Adrenal gland (tissue), 12 donors: ENCODE data around the gene INCA1. TPM values are rescaled to one million over a fixed set of nuclear protein-coding genes. Genes with fewer than 3 reads are reported as not detected.
A peak's percentile ranks its signal among the peaks of the same experiment; 100 is the strongest.

Source experiments
- DNase-seq, 7 donors: peaks; one replicate each; pipeline ENCODE4 v3.0.0-alpha.2; 2019 to 2020
- H3K27ac ChIP-seq, 5 donors: fragments of 200-600 bp; sonication (generic) in 4 of 5; 1 replicate in 3 of 5; 2 replicates in 2 of 5; pipeline versions ENCODE4 v1.5.1 to v1.8.0; 2016 to 2020; ENCODE audit warnings: mild to moderate bottlenecking in 1 of 5
- H3K27me3 ChIP-seq: fragments of 200-600 bp; 2 replicates; pipeline ENCODE4 v1.8.0; 2021
- H3K36me3 ChIP-seq, 2 donors: fragments of 200-600 bp; replicated peaks in 1 of 2; 1 replicate in 1 of 2; 2 replicates in 1 of 2; pipeline versions ENCODE4 v1.5.1 to v1.8.0; 2018 to 2022
- H3K4me1 ChIP-seq, 2 donors: fragments of 200-600 bp; replicated peaks in 1 of 2; 1 replicate in 1 of 2; 2 replicates in 1 of 2; pipeline versions ENCODE4 v1.5.1 to v1.8.0; 2018 to 2021
- H3K4me3 ChIP-seq, 4 donors: fragments of 200-600 bp; sonication (generic) in 3 of 4; one replicate each; pipeline ENCODE4 v1.5.1; 2016 to 2018
- H3K9me3 ChIP-seq, 3 donors: fragments of 200-600 bp; sonication (generic) in 1 of 3; replicated peaks in 1 of 3; 1 replicate in 2 of 3; 2 replicates in 1 of 3; pipeline versions ENCODE4 v1.5.1 to v1.8.0; 2016 to 2021
- POLR2A ChIP-seq, 2 donors: fragments of 450-650 bp; IDR thresholded peaks; one replicate each; pipeline ENCODE4 v1.6.1; 2017; ENCODE audit warnings: antibody characterized with exemption in 2 of 2, mild to moderate bottlenecking in 2 of 2, moderate library complexity in 1 of 2
- WGBS, 4 donors: extraction: QIAGEN DNeasy Blood & Tissue Kit in 2 of 4; methylation state at CpG; one replicate each; pipeline versions ENCODE4 v1.1.5 to v1.1.7; 2013 to 2017; 5-methylcytosine and 5-hydroxymethylcytosine counted together
- intact Hi-C, 2 donors: fragments of 100-400 bp; cut with DNase I; formaldehyde crosslinking; loops; one replicate each; pipeline versions ENCODE4 v1.14.1 to v1.15.0; 2022 to 2023
- polyA plus RNA-seq, 3 donors: library from polyadenylated mRNA; stranded (reverse); fragments of 200-250 nt in 2 of 3; fragments of 350-450 nt in 1 of 3; fragmentation: Illumina TruSeq in 1 of 3; extraction: RNeasy Lipid Tissue Mini Kit (QIAGEN cat#74804) in 1 of 3; gene quantifications; one replicate each; pipeline ENCODE4 v1.2.3, GENCODE V29; 2013 to 2014
- total RNA-seq, 9 donors: library from RNA; depleted of rRNA in 4 of 9; stranded (reverse); fragments of >200 nt in 4 of 9; fragments of 120-200 nt in 1 of 9; fragmentation: NEBNext Ultra II Directional in 1 of 9; extraction: Animal tissue kit (Norgen Biotek cat#: 25700) in 1 of 9; gene quantifications; one replicate each; pipeline versions ENCODE4 v1.1.0 to v1.2.4, GENCODE V29; 2013 to 2023
- TF ChIP-seq, protein P1 (sequence below), 6 experiments: fragments of 450-650 bp in 4 of 6; fragments of 200-600 bp in 2 of 6; sonication (generic) in 1 of 6; IDR thresholded peaks; 1 replicate in 5 of 6; 2 replicates in 1 of 6; pipeline versions ENCODE4 v1.5.1 to v1.8.0; 2016 to 2021; ENCODE audit warnings: antibody characterized with exemption in 6 of 6, mild to moderate bottlenecking in 2 of 6, moderate library complexity in 1 of 6
- donor health status: healthy with polysubstance abuse.
- donor health status: Bipolar disorder and iron deficiency.
- donor health status: DM: yes; HTN: yes; CAD: no.
- donor health status: DM: no; HTN: no; CAD: no.
- donor health status: DM: no; HTN: no; CAD: no.
- donor health status: DM: yes; HTN: yes; CAD: no.

Gene INCA1
- total and polyA plus RNA-seq, 12 donors, result 0.44 to 6.2 (median 1.3) TPM; not detected in 2

- WGBS, 4 donors, result 77 to 86% (median 83%) methylated on average over 10 of the region's 10 CpGs
- DNase-seq, result no peak
- Histone ChIP-seq H3K9me3 (no peaks in the 10 kb centered on the region), H3K4me3 (no peak overlapping the region), H3K27ac (no peak overlapping the region), H3K4me1 (peaks cover 7 to 22% of the 10 kb centered on the region in 2 donors), H3K36me3 (peaks cover 0 to 59% of the 10 kb centered on the region in 2 donors), H3K27me3 (no peaks in the 10 kb centered on the region)
- intact Hi-C loops, result no loop called here
- TF ChIP-seq, protein P1, sequence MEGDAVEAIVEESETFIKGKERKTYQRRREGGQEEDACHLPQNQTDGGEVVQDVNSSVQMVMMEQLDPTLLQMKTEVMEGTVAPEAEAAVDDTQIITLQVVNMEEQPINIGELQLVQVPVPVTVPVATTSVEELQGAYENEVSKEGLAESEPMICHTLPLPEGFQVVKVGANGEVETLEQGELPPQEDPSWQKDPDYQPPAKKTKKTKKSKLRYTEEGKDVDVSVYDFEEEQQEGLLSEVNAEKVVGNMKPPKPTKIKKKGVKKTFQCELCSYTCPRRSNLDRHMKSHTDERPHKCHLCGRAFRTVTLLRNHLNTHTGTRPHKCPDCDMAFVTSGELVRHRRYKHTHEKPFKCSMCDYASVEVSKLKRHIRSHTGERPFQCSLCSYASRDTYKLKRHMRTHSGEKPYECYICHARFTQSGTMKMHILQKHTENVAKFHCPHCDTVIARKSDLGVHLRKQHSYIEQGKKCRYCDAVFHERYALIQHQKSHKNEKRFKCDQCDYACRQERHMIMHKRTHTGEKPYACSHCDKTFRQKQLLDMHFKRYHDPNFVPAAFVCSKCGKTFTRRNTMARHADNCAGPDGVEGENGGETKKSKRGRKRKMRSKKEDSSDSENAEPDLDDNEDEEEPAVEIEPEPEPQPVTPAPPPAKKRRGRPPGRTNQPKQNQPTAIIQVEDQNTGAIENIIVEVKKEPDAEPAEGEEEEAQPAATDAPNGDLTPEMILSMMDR (IDR thresholded peaks at IDR 0.05), result no peak
- no peak for TF ChIP-seq POLR2A (IDR thresholded peaks at IDR 0.05)
Measured at GRCh38 chr17:4973256-4974114, 23.8 kb downstream of the INCA1 start.

GRCh38 chr17:4972752-4973151 lies 24.6 kb downstream of the INCA1 start:
- no peaks in the 10 kb centered on the region for H3K9me3 ChIP-seq
- no peaks in the 10 kb centered on the region for H3K27me3 ChIP-seq
- peaks cover 13 to 29% of the 10 kb centered on the region in 2 donors for H3K4me1 ChIP-seq
- H3K4me3 ChIP-seq, result no peak overlapping the region
- intact Hi-C loops, result no loop called here
- DNase-seq, result no peak
- TF ChIP-seq, protein P1 (IDR thresholded peaks at IDR 0.05), result no peak
- no peak for TF ChIP-seq POLR2A (IDR thresholded peaks at IDR 0.05)
- H3K27ac ChIP-seq, result no peak overlapping the region
- WGBS, 4 donors, result 85 to 95% (median 87%) methylated on average over 12 of the region's 12 CpGs
- peaks cover 0 to 52% of the 10 kb centered on the region in 2 donors for H3K36me3 ChIP-seq

DNA sequence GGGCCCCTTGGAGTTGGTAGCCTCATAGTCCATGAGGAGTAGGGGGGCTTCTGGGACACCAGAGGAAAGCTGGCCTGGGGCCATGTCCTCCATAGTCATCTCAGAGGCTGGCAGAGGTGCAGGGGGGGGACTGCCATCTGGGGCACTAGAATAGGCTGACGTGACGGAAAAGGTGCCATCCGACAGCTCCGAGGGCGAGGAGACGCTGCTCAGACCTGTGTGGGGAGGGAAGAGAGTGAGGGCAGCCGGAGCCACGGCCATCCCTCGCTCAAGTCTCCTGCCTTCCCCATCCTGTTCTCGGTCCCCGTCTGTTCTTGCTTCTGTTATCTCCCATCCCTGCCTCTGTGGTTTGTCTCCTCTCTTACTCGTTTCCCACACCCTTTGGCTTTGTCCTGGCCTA lies 25.0 kb downstream of the INCA1 start:
- H3K36me3 ChIP-seq, result peaks cover 0 to 48% of the 10 kb centered on the region in 2 donors
- H3K4me3 ChIP-seq, result no peak overlapping the region
- TF ChIP-seq POLR2A (IDR thresholded peaks at IDR 0.05), result no peak
- TF ChIP-seq, protein P1 (IDR thresholded peaks at IDR 0.05), result no peak
- 90 to 94% (median 92%) methylated on average over 10 to 12 of the region's 12 CpGs for WGBS, 4 donors
- DNase-seq, result no peak
- intact Hi-C loops, result no loop called here
- H3K4me1 ChIP-seq, result peaks cover 13 to 29% of the 10 kb centered on the region in 2 donors
- no peaks in the 10 kb centered on the region for H3K27me3 ChIP-seq
- H3K27ac ChIP-seq, result peak overlapping the region in 1 of 5 donors; percentile 9
- no peaks in the 10 kb centered on the region for H3K9me3 ChIP-seq

DNA sequence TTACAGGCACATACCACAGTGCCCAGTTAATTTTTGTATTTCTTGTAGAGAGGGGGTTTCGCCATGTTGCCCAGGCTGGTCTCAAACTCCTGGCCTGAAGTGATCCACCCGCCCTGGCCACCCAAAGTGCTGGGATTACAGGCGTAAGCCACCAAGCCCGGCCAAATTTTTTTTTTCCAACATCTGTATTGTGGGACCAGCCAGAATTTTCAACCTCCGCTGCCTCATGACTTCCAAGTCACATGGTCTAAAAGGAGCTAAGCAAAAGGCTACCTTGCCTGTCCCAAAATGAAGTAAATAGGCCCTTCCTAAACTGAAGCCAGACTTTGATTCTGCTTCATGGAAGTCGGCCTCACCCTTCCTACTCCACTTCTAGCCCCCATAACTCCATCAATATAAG lies 25.5 kb downstream of the INCA1 start:
- Histone ChIP-seq H3K4me1 (peaks cover 13 to 29% of the 10 kb centered on the region in 2 donors), H3K27me3 (no peaks in the 10 kb centered on the region), H3K27ac (no peak overlapping the region), H3K4me3 (no peak overlapping the region), H3K9me3 (no peaks in the 10 kb centered on the region), H3K36me3 (peaks cover 0 to 43% of the 10 kb centered on the region in 2 donors)
- TF ChIP-seq, protein P1 (IDR thresholded peaks at IDR 0.05), result no peak
- TF ChIP-seq POLR2A (IDR thresholded peaks at IDR 0.05), result no peak
- no peak for DNase-seq
- intact Hi-C loops, result no loop called here
- 91 to 95% (median 92%) methylated on average over 6 of the region's 6 CpGs for WGBS, 4 donors
